Common myeloid progenitor, CD34-positive (primary cell): ENCODE measurements around the gene CASKIN2.

Source experiments
- CTCF ChIA-PET: fragments of 350-600 bp; sonication (Branson Sonifier 250); formaldehyde crosslinking; loops from one replicate; lab custom pipeline; 2021; ENCODE audit warnings: antibody characterized with exemption; lab: Charles Lee
- POLR2A ChIA-PET: fragments of 350-600 bp; sonication (Branson Sonifier 250); formaldehyde crosslinking; loops from one replicate; lab custom pipeline; 2021; ENCODE audit warnings: antibody characterized with exemption; lab: Charles Lee
- DNase-seq, 3 donors: peaks; one replicate each; pipeline versions ENCODE4 v3.0.0 to v3.0.0-alpha.2; 2013
- H3K27ac ChIP-seq, 2 experiments: 1 replicate in 1 of 2; 2 replicates in 1 of 2; pipeline ENCODE4 v1.7.0; 2013; ENCODE audit warnings: inconsistent platforms in 2 of 2, low read length in 2 of 2, mild to moderate bottlenecking in 2 of 2, low read depth in 1 of 2, moderate library complexity in 1 of 2; ENCODE audit not compliant: severe bottlenecking in 2 of 2, insufficient read depth in 1 of 2, poor library complexity in 1 of 2
- H3K27me3 ChIP-seq, 5 experiments: replicated peaks in 2 of 5; 1 replicate in 3 of 5; 2 replicates in 2 of 5; pipeline versions ENCODE4 v1.6.1 to v1.7.0; 2013; ENCODE audit warnings: low read length in 4 of 5, mild to moderate bottlenecking in 2 of 5, moderate library complexity in 2 of 5, inconsistent platforms in 1 of 5; ENCODE audit not compliant: insufficient read depth in 5 of 5, control insufficient read depth in 4 of 5
- H3K36me3 ChIP-seq, 4 experiments: 1 replicate in 2 of 4; 2 replicates in 2 of 4; pipeline versions ENCODE4 v1.6.1 to v1.7.0; 2013; ENCODE audit warnings: low read length in 3 of 4, control low read depth in 1 of 4, mild to moderate bottlenecking in 1 of 4; ENCODE audit not compliant: control insufficient read depth in 4 of 4, insufficient read depth in 4 of 4
- H3K4me1 ChIP-seq, 4 experiments: 1 replicate in 3 of 4; 2 replicates in 1 of 4; pipeline versions ENCODE4 v1.6.1 to v1.7.1; 2013; ENCODE audit warnings: low read length in 3 of 4, mild to moderate bottlenecking in 3 of 4, control low read depth in 1 of 4, inconsistent platforms in 1 of 4, moderate library complexity in 1 of 4; ENCODE audit not compliant: control insufficient read depth in 4 of 4, insufficient read depth in 4 of 4; ENCODE audit errors: control extremely low read depth in 1 of 4
- H3K4me3 ChIP-seq, 7 experiments: 1 replicate in 4 of 7; 2 replicates in 3 of 7; pipeline versions ENCODE4 v1.5.1 to v1.7.0; 2013; ENCODE audit warnings: mild to moderate bottlenecking in 7 of 7, low read length in 6 of 7, moderate library complexity in 6 of 7, inconsistent platforms in 2 of 7, low read depth in 2 of 7, control low read depth in 1 of 7; ENCODE audit not compliant: insufficient read depth in 4 of 7, control insufficient read depth in 1 of 7; ENCODE audit errors: extremely low read depth in 1 of 7
- H3K9me3 ChIP-seq, 5 experiments: 1 replicate in 4 of 5; 2 replicates in 1 of 5; pipeline versions ENCODE4 v1.6.1 to v1.7.1; 2013; ENCODE audit warnings: low read length in 4 of 5, mild to moderate bottlenecking in 2 of 5, inconsistent platforms in 1 of 5, low read depth in 1 of 5, moderate library complexity in 1 of 5; ENCODE audit not compliant: control insufficient read depth in 4 of 5, insufficient read depth in 2 of 5; ENCODE audit errors: control extremely low read depth in 1 of 5
- WGBS: methylation state at CpG from one replicate; pipeline ENCODE4 v1.1.5; 2013; ENCODE audit not compliant: insufficient coverage; 5-methylcytosine and 5-hydroxymethylcytosine counted together

The CASKIN2 gene

DNA sequence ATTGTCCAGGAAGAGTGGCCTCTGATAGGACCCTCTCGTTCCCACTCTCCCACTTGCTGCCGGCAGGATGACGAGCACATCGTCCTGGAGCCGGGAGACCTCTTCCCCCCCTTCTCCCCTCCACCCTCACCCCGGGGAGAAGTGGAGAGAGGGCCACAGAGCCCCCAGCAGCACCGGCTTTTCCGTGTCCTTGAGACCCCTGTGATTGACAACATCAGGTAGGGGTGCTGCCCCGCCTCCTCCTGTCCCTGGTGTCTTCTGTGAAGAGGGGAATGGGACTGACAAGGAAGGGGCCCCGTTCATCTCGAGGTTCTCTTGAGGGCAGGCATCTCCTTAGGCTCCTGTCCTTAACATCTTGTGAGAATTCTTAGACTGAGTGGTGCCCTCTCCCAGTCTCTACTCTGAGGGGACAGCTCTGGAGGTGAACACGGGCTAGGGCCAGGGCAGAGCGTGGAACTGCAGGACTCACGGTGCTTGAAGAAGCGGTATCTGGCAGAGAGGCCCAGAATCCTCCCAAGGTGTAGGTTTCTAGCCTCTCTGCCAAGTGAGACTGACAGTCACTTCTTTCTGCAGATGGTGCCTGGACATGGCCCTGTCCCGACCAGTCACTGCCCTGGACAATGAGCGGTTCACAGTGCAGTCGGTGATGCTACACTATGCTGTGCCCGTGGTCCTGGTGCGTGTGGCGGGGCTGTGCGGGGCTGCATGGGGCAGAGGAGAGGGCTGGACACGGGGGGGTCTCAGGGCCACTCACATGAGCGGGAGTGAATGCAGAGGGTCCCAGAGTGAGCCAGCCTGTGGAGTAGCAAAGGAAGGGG lies 26.4 kb downstream of the CASKIN2 start:
- ChIA-PET POLR2A (no interaction called here), CTCF (interaction anchor here (1.6 kb wide), 1 partner anchor 10 kb away, joined by 5 read pairs; no protein-coding TSS in a partner anchor)
- peaks cover 4 to 40% (median 29%) of the 10 kb centered on the region in 4 experiments for H3K4me1 ChIP-seq
- no peaks in the 10 kb centered on the region for H3K9me3 ChIP-seq
- H3K4me3 ChIP-seq: no peak overlapping the region
- peak overlapping the region in 1 of 2 experiments; percentile 61 for H3K27ac ChIP-seq
- DNase-seq: no peak
- no peaks in the 10 kb centered on the region for H3K27me3 ChIP-seq
- H3K36me3 ChIP-seq: peaks cover 0 to 42% (median 33%) of the 10 kb centered on the region in 4 experiments
- WGBS: 94% methylated on average over 21 of the region's 24 CpGs

GRCh38 chr17:75487351-75488070 lies 27.8 kb downstream of the CASKIN2 start:
- peak overlapping the region; percentile 29 to 61 for H3K27ac ChIP-seq
- peak overlapping the region in 5 of 7 experiments; percentile 4 to 58 (median 33) for H3K4me3 ChIP-seq
- no peaks in the 10 kb centered on the region for H3K9me3 ChIP-seq
- 22% methylated on average over 9 of the region's 12 CpGs for WGBS
- H3K36me3 ChIP-seq: peaks cover 2 to 28% (median 22%) of the 10 kb centered on the region in 4 experiments
- ChIA-PET CTCF (interaction anchor here (0.8 to 3.0 kb wide), 13 partner anchors 9 to 198 kb away, joined by 3 to 9 read pairs (median 5); partner anchors contain the start of genes SLC25A19, TMEM94 and TSEN54), POLR2A (no interaction called here)
- DNase-seq: peak; percentile 54 to 74 (median 70)
- no peaks in the 10 kb centered on the region for H3K27me3 ChIP-seq
- peaks cover 4 to 40% (median 29%) of the 10 kb centered on the region in 4 experiments for H3K4me1 ChIP-seq

DNA sequence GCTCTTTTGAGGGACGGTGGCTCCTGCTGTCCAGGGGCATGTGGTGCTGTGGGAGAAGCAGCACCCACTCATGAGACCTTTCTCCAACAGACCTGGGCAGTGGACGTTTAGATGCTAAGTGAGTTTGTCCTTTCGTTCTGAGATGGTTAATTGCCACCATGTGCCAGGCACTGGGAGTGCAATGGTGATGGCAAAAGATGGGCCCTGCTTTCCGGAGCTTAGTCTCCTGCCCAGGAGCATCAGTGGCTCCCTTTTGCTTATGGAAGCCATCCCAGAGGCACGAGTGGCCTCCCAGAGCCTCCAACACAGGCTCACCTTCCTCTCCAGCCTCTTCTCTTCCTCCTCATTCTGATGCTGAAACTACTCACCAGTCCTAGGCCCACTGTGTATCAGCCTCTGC lies 28.4 kb downstream of the CASKIN2 start:
- Histone ChIP-seq H3K4me1 (peaks cover 4 to 40% (median 29%) of the 10 kb centered on the region in 4 experiments), H3K36me3 (peaks cover 2 to 22% (median 19%) of the 10 kb centered on the region in 4 experiments), H3K4me3 (peak overlapping the region in 4 of 7 experiments; percentile 4 to 58 (median 36)), H3K27me3 (no peaks in the 10 kb centered on the region), H3K27ac (peak overlapping the region in 1 of 2 experiments; percentile 61), H3K9me3 (no peaks in the 10 kb centered on the region)
- POLR2A ChIA-PET: no interaction called here
- CTCF ChIA-PET: interaction anchor here (0.8 to 3.0 kb wide), 13 partner anchors 8 to 198 kb away, joined by 3 to 9 read pairs (median 5); partner anchors contain the start of genes SLC25A19 and TSEN54
- DNase-seq: no peak
- 88% methylated on average over 3 of the region's 5 CpGs for WGBS

GRCh38 chr17:75486151-75486550 lies 29.2 kb downstream of the CASKIN2 start:
- POLR2A ChIA-PET: interaction anchor here (0.8 kb wide), 1 partner anchor 8 kb away, joined by 3 read pairs; no protein-coding TSS in a partner anchor
- Histone ChIP-seq H3K9me3 (no peaks in the 10 kb centered on the region), H3K27ac (peak overlapping the region in 1 of 2 experiments; percentile 6), H3K27me3 (no peaks in the 10 kb centered on the region), H3K36me3 (peaks cover 2 to 14% (median 12%) of the 10 kb centered on the region in 4 experiments), H3K4me3 (no peak overlapping the region), H3K4me1 (peaks cover 4 to 40% (median 29%) of the 10 kb centered on the region in 4 experiments)
- DNase-seq: no peak
- 96% methylated on average over 12 of the region's 14 CpGs for WGBS
- CTCF ChIA-PET: interaction anchor here (1.0 to 3.0 kb wide), 4 partner anchors 9 to 14 kb away, joined by 3 to 9 read pairs (median 4); no protein-coding TSS in a partner anchor

DNA sequence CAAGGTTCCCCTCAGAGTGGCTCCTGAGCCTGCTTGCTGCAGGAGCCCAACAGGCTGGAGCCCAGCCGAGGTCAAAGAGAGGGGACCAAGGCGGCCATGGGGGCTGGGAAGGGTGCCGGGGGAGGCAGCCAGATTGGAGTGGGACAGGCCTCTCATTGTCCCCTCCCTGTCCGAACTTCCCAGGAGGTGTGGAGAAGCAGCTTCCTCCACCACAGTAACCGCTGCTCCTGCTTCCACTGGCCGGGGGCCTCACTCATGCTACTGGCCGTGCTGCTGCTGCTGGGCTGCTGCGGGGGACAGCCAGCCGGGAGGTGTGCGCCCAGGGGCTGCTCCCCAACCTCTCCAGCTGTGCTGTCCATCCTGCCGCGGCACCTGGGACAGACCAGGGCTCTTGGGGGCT lies 29.6 kb downstream of the CASKIN2 start:
- CTCF ChIA-PET: interaction anchor here (1.0 to 3.0 kb wide), 6 partner anchors 9 to 26 kb away, joined by 3 to 9 read pairs (median 3); no protein-coding TSS in a partner anchor
- DNase-seq: no peak
- Histone ChIP-seq H3K4me3 (no peak overlapping the region), H3K27me3 (no peaks in the 10 kb centered on the region), H3K9me3 (no peaks in the 10 kb centered on the region), H3K36me3 (peaks cover 2 to 12% (median 9%) of the 10 kb centered on the region in 4 experiments), H3K4me1 (peaks cover 4 to 36% (median 28%) of the 10 kb centered on the region in 4 experiments), H3K27ac (peak overlapping the region in 1 of 2 experiments; percentile 25)
- 98% methylated on average over 12 of the region's 12 CpGs for WGBS
- POLR2A ChIA-PET: interaction anchor here (0.8 kb wide), 1 partner anchor 8 kb away, joined by 3 read pairs; no protein-coding TSS in a partner anchor

DNA sequence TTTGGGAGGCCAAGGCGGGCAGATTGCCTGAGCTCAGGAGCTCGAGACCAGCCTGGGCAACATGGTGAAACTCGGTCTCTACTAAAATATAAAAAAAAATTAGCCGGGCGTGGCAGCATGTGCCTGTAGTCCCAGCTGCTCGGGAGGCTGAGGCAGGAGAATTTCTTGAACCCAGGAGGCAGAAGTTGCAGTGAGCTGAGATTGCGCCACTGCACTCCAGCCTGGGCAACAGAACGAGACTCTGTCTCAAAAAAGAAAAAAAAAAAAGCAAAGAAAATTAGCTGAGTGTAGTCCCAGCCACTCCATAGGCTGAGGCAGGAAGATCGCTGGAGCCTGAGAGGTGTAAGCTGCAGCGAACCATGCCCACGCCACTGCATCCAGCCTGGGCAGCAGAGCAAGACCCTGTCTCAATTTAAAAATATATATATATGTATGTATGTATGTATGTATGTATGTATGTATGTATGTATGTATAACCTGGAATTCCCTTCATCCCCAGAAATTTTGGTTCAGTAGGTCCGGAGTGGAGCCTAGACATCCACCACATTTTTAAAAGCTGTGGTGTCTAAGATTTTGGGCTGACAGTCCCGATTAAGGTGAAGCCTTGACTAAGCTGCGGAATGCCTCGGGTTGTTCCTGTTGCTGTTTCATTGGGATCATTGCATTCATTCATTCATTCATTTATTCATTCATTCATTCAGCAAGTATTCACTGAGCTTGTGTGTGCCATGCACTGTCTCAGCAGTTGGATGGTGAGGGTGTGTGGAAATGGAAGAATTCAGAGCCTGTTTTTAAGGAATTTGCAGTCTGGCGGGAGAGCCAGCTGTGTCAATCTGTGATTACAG lies 33.0 kb downstream of the CASKIN2 start:
- CTCF ChIA-PET: interaction anchor here (1.3 to 2.4 kb wide), 4 partner anchors 8 to 54 kb away, joined by 3 to 8 read pairs (median 4); no protein-coding TSS in a partner anchor

More for the DNA sequence above, 33.0 kb downstream of the CASKIN2 start:
- POLR2A ChIA-PET: no interaction called here
- H3K36me3 ChIP-seq: peaks cover 2 to 14% (median 7%) of the 10 kb centered on the region in 4 experiments
- DNase-seq: no peak
- peaks cover 4 to 17% (median 15%) of the 10 kb centered on the region in 4 experiments for H3K4me1 ChIP-seq
- H3K4me3 ChIP-seq: no peak overlapping the region
- 94% methylated on average over 9 of the region's 16 CpGs for WGBS
- no peaks in the 10 kb centered on the region for H3K27me3 ChIP-seq
- no peak overlapping the region for H3K27ac ChIP-seq
- H3K9me3 ChIP-seq: no peaks in the 10 kb centered on the region
